Lung microvascular endothelial cell (primary cell): ENCODE results near the gene CGNL1. TPM values are rescaled to one million over a fixed set of nuclear protein-coding genes. Genes with fewer than 3 reads are reported as not detected.

Source experiments
- DNase-seq, 2 donors: peaks; one replicate each; pipeline versions ENCODE4 v3.0.0 to v3.0.0-alpha.2; 2010; ENCODE audit warnings: low read depth in 2 of 2
- total RNA-seq: library from RNA; depleted of rRNA; stranded (reverse); fragments of >200 nt; gene quantifications from 2 replicates; pipeline ENCODE4 v1.2.1, GENCODE V29; 2014

The CGNL1 gene
- total RNA-seq, 1 donor from 2014 or later, result 38.3 TPM

DNA sequence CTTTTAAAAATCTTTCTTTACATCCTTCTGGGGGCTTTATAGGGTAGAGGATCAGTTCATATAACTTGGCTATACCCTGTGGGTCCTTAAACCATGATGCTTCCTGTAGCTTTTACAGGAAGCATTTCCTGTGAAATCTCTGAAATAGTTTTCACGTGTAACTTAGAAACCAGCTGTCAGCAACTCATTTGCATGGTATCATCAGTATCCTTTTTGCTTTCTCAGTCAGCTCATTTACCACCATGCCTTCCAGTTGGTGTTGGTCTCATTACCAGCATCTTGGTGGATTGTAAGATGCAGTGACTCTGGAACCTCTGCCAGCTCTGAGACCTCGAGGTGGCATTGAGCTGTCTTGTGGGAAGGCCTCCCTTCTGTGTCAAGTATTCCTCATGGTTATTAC lies 118.7 kb downstream of the CGNL1 start:
- no peak for DNase-seq

DNA sequence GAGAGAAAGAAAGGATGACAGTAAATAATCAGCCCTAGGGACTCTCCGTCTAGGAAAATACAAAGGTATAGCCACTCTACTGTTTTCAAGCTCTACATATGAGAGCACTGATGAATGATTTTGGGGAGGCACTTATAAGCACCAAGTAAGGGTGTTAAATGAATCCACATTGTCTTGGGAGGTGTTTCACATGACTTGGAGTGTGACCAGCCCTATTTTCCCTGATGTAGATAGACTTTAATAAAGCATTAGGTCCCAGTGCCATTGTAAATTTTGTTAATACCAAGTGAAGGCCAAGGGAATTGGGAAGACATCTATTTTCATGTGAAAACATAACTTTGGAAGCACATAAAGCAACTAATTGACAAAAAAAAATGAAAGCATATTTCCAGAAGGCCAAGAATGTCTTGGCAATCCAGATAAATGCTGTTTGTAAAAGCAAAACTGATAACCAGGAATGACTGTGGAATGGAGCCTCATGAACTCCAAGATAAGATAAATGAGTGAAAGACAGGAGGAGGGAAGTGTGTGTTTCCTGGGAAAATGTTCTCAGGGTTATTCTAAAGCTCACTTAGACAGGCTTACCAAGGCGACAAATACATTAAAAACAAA lies 119.4 kb downstream of the CGNL1 start:
- DNase-seq, result peak in 1 of 2 donors; percentile 13

DNA sequence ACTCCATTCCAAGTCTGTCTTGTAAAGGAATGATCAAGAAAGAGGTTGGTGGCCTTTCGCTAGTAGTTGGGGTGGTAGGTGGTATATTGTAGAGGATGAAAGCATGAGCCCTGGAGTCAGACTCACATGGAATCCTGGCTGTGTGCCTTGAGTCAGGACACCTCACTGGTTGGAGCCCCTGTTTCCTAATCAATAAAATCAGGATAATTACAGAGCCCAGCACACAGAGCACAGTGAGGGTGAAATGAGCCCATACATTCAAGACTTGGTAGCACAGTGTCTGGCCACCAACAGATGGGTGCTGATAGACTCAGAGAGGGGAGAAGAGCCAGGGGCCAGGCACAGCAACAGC lies 120.3 kb downstream of the CGNL1 start:
- DNase-seq, result no peak

DNA sequence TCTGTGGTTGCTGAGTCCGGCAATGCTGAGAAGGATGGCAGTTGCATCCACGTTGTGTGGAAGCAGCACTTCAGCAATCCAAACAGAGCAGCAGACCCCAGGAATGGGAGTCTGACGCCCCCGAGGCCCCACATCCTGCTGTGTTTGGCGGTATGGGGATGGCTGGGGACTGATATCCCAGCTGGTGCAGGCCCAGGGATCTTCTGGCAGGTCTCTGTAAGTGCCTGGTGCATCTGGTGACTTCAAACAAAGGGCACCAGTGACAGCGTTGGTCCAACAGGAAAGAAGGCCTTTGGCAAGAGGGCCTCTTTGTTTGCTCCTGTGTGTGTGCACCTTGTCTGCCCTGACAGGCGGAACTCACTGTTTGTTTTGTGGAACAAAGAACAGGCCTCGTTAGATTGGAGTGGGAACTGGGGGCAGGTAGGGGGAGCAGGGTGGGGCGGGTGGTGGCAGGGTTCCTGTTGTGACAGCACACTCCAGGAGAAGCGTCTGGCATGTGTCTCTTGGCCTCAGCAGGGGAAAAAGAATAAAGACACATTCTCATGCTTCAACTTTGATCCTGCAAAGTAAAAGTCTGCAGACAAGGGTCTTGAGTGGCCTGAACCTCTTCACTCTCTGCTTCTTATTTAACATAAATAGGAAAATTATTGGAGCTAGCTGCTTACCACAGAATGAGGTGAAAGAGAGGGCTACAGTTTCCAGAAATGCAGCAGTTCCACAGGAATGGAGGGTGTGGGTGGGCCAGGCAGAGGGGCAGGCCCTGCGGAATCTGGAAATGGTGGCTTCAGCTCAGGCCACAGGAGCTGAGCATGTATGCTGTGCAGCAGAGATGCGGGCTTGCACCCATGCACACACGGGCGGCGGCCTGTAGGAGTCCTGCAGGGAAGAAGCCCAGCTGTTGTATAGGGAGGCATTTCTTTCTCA lies 120.9 kb downstream of the CGNL1 start:
- peak in 1 of 2 donors; percentile 89 for DNase-seq

DNA sequence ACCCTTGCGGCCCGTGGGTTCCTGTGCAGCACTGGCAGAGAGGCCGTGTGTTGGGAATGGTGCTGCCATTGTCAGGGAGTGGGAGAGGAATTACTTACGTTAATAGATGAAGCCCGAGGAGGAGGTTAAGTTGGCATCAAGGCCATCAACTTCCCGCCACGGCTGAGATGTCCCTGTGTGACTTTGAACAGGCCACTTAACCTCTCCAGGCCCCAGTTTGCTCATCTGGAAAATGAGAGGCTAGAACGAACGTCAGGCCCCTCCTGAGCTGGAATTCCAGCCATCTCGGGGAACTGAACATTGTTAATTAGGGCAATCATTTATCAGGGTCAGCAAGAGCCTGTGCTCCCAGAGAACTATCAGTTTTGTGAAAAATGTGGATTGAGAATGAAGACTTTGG lies 124.0 kb downstream of the CGNL1 start:
- no peak for DNase-seq

DNA sequence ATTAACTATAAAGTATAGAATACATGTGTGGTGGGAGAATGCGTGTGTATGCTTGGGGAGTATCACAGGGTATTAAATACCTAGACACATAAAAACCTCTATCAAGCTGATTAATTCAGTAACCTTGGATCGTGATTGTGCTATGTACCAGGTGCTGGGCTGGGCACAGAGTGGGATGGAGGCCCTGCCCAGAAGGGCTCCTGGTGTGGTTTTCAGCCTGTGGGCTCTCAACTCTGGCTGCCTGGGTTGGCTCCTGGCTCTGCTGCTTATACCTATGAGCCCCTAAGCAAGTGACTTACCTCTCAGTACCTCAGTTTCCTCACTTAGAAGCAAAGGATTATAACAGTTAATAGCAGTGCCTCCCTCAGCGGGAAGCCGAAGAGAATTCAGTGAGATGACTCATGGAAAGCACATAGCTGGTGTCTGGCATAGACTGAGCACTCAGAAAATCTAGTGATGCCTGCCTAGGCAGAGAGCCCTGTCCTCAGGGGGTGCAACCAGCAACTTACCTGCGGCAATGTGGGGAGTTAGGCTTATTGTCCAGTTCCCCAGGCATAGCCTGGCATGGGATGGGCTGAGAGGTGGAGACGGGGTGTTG lies 124.8 kb downstream of the CGNL1 start:
- DNase-seq, result peak in 1 of 2 donors; percentile 13

DNA sequence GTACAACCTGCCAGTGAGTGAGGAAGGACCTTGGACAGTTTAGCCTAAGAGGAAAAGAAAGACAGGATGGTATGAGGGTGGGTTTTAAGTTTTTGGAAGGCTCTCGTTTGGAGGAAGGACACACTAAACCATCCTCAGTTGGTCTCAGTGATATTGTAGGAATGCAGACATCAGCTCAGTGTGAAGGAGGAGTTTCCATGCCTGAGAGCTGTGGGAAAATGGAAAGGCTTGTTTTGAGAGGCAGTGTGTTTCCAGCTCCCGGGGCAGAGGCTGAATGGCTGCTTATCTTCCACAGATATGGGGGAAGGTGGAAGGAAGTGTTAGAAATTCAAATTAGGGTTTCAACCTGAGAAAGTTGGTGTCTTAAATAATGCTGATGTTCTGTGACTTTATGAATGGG lies 125.8 kb downstream of the CGNL1 start:
- peak in 1 of 2 donors; percentile 60 for DNase-seq

DNA sequence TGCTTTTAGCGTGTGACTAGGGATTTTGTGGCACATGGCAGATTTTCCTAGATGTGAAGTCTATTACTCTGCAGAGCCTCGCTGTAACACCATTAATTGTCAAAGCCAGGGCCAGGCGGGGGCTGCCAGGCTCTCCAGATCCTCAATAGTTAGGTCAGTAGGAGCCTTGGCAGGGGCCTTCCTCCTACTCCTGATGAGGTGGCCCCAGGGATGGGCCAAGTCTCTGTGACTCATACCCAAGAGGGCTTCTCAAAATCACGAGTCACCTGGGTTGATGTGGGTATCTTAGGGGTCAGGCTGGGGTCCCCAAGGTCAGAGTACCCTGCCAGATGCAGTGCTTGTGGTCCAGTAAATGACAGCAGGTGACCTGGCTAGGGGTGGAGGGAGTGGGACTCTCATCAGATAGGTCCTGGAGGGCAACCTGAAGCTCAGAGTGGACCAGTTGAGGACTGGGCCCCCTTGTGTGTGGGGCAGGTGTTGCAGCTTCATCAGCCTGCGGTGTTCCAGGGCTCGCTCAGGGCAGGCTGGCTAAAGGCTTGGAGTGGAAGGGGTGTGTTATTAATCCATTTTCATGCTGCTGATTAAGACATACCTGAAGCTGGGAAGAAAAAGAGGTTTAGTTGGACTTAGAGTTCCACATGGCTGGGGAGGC lies 126.9 kb downstream of the CGNL1 start:
- no peak for DNase-seq

DNA sequence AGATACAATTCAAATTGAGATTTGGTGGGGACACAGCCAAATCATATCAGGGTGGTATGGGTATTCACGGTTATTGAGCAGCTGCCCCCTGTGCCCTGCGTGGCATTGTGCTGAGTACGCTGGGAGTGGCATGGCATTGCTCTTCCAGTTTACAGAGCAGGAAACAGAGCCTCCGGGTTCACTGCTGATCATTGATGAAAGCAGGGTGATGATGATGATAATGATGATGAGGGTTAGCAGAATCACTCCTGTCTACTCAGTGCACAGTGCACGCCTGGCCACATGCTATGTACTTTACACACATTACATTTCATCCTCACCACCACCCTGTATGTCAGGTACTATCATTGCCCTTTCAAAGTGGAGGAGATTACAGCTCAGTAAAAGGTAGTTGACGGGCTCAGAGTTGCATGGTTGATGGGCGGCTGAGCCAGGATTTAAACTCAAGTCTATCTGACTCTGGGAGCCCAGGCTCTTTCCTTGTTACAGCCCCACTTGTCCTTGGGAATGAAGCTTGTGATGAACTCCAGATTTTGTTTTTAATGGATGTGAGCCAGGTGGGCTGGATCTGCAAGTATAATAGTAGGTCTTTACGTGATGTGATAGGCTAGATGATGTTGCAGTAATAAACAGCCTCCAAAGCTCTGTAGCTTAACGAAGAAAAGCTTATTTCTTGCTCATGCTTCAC lies 127.8 kb downstream of the CGNL1 start:
- peak in 1 of 2 donors; percentile 30 for DNase-seq

DNA sequence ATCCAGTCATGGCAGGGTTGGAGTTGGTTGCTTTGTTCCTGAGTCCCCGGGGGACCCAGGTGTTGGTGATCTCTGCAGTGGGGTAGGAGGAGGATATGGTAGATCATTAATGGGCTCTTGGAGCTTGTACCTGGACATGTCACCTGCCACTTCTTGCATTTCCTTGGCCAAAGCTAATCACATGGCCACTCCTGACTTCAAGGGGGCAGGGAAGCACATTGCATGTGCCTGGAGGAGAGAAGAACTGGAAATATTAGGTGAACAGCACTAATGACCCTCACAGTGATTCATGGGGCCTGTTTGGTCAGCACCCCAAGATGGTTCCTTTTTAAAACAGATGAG lies 128.3 kb downstream of the CGNL1 start:
- no peak for DNase-seq

DNA sequence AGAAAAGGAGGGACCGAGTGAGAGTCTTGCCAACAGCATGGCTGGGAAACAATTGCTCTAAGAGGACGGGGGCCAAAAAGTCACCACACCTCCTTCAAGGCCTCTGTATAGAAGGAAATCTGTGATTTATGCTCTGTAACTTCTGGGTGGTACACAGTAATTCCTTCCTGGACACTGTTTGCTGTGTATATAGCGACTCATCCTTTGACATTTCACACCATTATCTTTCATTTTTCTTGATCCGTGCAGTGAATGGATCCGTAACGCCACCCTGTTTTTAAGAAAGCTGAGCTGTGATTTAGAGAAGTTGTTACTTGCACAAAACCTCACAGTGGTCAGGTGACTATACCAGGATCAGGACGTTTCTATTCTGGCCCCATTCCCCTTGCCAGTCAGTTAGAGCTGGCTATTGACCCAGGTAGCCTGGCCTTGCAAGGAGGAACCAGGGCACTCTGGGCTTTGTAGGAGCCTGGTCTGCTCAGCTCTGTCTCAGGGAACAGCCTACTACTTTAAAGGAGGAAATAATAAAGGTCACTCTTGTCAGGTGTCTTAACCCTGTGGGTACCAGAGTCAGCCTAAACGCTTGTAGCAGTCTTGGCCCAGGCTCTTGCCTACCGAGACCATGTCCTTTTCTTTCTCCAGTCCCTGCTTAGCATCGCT lies 128.9 kb downstream of the CGNL1 start:
- DNase-seq, result no peak

DNA sequence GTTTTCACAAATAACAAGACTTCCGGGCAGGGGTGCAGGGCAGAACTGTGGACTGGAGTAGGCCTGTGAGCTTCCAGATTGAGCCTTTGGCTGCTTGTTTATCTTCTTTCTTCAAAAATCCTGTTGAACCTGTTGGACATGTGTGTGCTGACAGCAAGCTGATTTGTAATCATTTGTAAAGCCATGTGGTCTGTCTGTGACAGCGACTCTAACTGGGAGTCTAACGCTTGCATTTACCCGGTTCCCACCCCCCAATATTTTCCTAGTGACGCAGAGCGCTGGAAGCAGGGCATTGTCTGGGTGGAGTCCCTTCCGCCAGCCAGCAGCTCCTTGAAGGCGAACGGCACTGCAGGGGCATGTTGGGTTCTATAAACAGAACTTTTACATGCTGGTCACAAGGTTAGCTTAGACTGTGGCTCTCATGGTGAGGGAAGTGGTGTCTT lies 129.7 kb downstream of the CGNL1 start:
- peak in 1 of 2 donors; percentile 83 for DNase-seq

DNA sequence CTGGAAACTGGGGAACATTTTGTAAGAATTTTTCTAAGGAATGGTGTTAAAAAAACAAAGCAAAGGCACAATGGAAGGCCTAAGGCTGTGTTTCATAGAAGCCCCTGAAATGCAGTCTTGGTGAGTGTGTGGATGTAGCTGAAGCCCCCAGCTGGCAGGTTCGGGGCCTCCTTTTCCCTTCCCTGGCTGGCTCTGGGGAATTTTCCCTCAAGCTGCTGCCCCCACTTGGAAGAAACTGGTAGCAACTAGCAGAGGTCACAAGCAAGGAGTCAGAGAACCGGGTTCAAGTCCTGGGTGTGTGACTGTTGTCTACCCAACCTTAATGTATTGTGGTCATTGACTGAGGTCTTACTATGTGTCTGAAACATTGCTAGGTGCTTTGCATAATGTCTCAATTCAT lies 130.1 kb downstream of the CGNL1 start:
- peak in 1 of 2 donors; percentile 29 for DNase-seq

DNA sequence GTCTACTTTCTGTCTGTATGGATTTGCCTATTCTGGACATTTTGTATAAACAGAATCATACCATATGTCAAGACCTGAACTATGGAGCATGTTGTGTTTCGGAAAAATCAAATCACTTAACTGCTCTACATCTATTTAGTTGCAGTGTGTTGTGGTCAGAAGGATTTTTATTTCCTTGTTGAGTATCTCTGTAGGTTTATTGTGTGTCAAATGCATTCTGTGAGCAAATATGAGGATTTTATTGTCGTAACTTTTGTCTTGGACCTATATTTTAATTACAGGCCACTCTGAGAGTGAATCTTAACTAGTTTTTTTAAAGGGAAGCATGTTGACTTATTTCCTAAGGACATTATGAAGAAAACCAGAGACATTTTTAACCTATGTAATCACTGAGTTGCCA lies 130.8 kb downstream of the CGNL1 start:
- no peak for DNase-seq

DNA sequence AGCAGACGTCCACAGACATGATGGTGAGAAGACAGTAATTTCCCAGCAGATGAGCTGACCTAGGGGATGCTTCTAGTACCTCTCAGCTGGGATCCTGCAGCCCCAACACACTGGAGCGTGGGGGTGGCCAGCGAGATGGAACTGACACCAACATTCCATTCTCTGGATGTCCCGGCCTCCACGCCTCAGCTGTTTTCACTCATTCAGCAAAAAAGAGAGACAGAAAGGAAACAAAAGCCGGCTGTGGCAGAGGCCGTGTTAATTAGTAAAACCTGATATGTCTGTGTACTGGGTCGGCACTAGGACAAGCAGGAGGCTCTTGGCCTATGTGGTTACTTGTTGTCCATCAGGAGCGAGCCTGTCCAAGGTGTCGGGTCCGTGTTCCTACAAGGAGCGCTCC lies 132.8 kb downstream of the CGNL1 start:
- DNase-seq, result peak in 1 of 2 donors; percentile 41

DNA sequence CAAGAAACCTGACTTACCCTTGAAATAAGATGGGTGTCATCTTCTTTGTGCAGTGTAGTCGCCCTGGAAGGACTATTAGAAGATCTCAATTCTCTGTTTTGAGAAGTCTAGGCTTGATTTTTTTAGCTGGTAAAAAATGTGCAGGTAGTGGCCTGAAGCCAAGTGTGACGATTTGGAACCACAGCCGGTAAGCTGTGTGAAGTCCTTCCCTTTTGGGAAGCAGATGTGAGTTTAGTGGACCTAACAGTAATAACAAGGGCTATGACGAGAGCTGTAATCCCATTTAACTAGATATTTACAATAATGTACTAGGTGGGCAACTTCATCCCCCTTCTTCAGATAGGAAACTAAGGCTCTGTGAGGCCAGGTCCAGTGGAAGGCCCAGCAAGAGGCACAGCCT lies 133.7 kb downstream of the CGNL1 start:
- peak in 1 of 2 donors; percentile 61 for DNase-seq

DNA sequence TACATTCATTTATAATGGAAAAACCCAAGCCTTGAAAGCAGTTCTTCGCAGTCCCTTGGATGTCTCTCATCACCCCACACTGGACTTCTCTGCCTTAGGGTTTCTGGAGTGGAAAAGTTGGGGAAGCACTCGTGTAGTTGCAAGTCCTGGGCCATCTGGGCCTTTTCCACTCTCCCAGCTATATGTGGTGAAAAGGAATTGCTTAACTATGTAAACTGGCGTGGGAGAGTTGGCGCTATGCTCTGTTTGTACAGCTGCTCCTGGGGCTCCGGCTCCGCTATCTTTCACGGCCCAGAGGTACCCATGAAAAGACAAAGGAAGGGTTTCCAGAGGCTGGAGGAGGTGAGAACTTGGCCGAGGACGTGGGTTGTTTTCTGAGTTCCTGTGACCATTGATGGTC lies 134.3 kb downstream of the CGNL1 start:
- DNase-seq, result peak in 1 of 2 donors; percentile 91

DNA sequence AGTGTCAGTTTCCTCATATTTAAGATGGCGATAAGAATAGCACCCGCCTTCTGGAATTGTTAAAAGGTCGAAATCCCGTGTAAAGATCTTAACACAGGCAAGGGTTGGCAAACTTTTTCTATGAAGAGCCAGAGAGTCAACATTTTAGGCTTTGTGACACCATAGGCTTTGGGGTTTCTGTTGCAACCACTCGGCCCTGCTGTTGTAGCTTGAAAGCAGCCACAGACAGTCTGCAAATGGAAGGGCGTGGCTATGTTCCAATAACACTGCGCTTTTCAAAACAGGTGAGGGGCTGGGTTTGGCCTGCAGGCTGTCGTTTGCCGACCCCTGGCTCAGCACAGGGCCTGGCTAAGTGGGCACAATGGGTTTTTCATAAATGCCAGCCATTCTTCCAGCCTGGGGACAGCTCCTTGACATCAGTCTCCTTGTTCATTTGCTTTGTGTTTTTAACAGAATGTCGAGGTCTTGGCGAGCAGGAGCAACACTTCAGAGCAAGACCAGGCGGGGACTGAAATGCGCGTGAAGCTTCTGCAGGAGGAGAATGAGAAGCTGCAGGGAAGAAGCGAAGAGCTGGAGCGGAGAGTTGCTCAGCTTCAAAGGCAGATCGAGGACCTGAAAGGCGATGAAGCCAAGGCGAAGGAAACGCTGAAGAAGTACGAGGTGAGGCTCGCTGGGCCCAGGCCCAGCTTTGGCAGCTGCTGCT lies 140.2 kb downstream of the CGNL1 start:
- DNase-seq, result no peak

DNA sequence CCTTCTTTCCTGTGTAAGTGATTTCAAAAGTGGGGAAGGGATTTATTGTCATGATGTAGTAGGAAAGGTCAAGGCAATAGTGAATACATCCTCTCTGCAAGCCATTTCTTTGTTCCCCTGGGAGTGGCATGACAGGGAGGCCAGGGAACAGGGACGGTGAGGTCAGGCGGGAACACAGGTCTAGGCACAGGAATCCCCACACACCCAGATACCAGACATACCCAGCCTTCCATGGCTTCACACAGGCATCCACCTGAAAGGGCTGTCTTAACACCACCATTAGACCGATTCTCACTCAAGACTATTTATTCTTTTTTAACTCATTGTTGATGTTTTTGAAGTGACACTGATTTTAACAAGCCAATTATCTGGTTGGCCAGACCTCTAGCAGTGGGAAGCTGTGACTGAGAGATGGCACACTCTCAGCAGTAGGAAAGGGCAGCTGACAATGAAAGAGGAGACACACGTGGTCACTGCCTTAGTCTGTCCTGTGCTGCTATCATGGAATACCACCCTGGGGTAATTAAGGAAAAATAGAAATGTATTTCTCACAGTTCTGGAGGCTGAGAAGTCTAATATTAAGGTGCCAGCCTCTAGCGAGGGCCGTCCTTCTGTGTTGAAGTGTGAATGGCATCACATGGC lies 140.8 kb downstream of the CGNL1 start:
- DNase-seq, result no peak
